Heart right ventricle (tissue), 16 donors: ENCODE results near the gene MAML2. TPM values are rescaled to one million over a fixed set of nuclear protein-coding genes. Genes with fewer than 3 reads are reported as not detected.
A peak's percentile ranks its signal among the peaks of the same experiment; 100 is the strongest.
"Not testable (repeated sequence)": the region's sequence is repeated elsewhere in the genome, so short reads cannot be mapped to it uniquely, and the experiment has no call there.

Source experiments
- ATAC-seq, 8 donors: fragments of 200-7000 bp; cut with Tn5 transposase; one replicate each; pipeline ENCODE4 v1.9.1; 2020; ENCODE audit warnings: mild to moderate bottlenecking in 8 of 8, moderate library complexity in 8 of 8, moderate number of reproducible peaks in 1 of 8
- DNase-seq, 2 donors: peaks; one replicate each; pipeline ENCODE4 v3.0.0-alpha.2; 2020
- H3K27ac ChIP-seq, 10 donors: fragments of 200-600 bp; sonication (generic) in 2 of 10; one replicate each; pipeline versions ENCODE4 v1.5.0 to v1.8.0; 2020 to 2022; ENCODE audit warnings: mild to moderate bottlenecking in 3 of 10
- H3K27me3 ChIP-seq, 7 donors: fragments of 200-600 bp; one replicate each; pipeline ENCODE4 v1.8.0; 2021 to 2022; ENCODE audit warnings: mild to moderate bottlenecking in 2 of 7
- H3K36me3 ChIP-seq, 9 donors: fragments of 200-600 bp; sonication (generic) in 1 of 9; one replicate each; pipeline versions ENCODE4 v1.5.0 to v1.8.0; 2020 to 2022; ENCODE audit warnings: mild to moderate bottlenecking in 2 of 9
- H3K4me1 ChIP-seq, 9 donors: fragments of 200-600 bp; sonication (generic) in 1 of 9; one replicate each; pipeline versions ENCODE4 v1.5.0 to v1.8.0; 2020 to 2022; ENCODE audit warnings: mild to moderate bottlenecking in 4 of 9
- H3K4me3 ChIP-seq, 10 donors: fragments of 200-600 bp; sonication (generic) in 2 of 10; one replicate each; pipeline versions ENCODE4 v1.5.0 to v1.8.0; 2020 to 2022; ENCODE audit warnings: mild to moderate bottlenecking in 7 of 10, moderate library complexity in 2 of 10
- H3K9me3 ChIP-seq, 11 donors: fragments of 200-600 bp in 10 of 11; sonication (generic) in 2 of 11; one replicate each; pipeline versions ENCODE4 v1.5.0 to v1.8.0; 2013 to 2022; ENCODE audit warnings: mild to moderate bottlenecking in 2 of 11, control low read depth in 1 of 11, moderate library complexity in 1 of 11
- CTCF ChIP-seq, 9 donors: fragments of 200-600 bp; sonication (generic) in 2 of 9; IDR thresholded peaks; one replicate each; pipeline versions ENCODE4 v1.5.0 to v1.8.0; 2021 to 2022; ENCODE audit warnings: antibody characterized with exemption in 9 of 9, mild to moderate bottlenecking in 5 of 9, moderate library complexity in 1 of 9
- WGBS, 2 donors: extraction: QIAGEN DNeasy Blood & Tissue Kit; methylation state at CpG; one replicate each; pipeline ENCODE4 v1.1.7; 2013; ENCODE audit warnings: inconsistent platforms in 1 of 2; 5-methylcytosine and 5-hydroxymethylcytosine counted together
- intact Hi-C, 10 donors: fragments of 100-400 bp; cut with DNase I; formaldehyde crosslinking; loops; one replicate each; pipeline versions ENCODE4 v1.11.1 to v1.14.2; 2022
- polyA plus RNA-seq, 2 donors: library from polyadenylated mRNA; stranded (reverse); fragments of 200-250 nt; gene quantifications; one replicate each; pipeline ENCODE4 v1.2.3, GENCODE V29; 2013
- total RNA-seq, 10 donors: library from RNA; stranded (reverse); fragmentation: NEBNext Ultra II Directional in 3 of 10; extraction: Animal tissue kit (Norgen Biotek cat#: 25700) in 3 of 10; gene quantifications; one replicate each; pipeline versions ENCODE4 v1.2.1 to v1.2.4, GENCODE V29; 2021 to 2023
- donor health status: Arrhythmogenic right ventricular cardiomyopathy.
- donor health status: ischemic (EF 13 %, LVEDD 7.1; RV severe dilation, severe dysfunction).
- donor health status: healthy with polysubstance abuse.
- donor health status: DM: no; HTN: yes; CAD: no.
- donor health status: DM: no; HTN: no; CAD: no.
- donor health status: ischemic (EF 25% LVEDD 6.9; RV normal size, moderate dysfunction).
- donor health status: ischemic (EF 25% LVEDD 5.7; RV mildly dilated, moderate dysfunction).
- donor health status: healthy.
- donor health status: DM: yes; HTN: yes; CAD: no.
- donor health status: Ischemic cardiomyopathy.
- donor health status: ischemic (EF 35%, LVEDD 5.7; RV mildly dilated, moderate dysfunction).
- donor health status: nonischemic (EF 11% LVEDD 7.7; RV severe dilation, severe dysfunction).
- donor health status: DM: yes; HTN: yes; CAD: no.
- donor health status: PGD.
- donor health status: ischemic (EF 29% LVEDD 5.4; RV normal size, mild dysfunction).
- donor health status: nonischemic (EF 23%, LVEDD 6.1; RV moderate dilation, normal function).

MAML2 gene
- total and polyA plus RNA-seq, 12 donors, result 1.3 to 6.1 (median 4.1) TPM

GRCh38 chr11:96272529-96273222 lies 70.3 kb downstream of the MAML2 start:
- H3K27ac ChIP-seq, result no peak overlapping the region

DNA sequence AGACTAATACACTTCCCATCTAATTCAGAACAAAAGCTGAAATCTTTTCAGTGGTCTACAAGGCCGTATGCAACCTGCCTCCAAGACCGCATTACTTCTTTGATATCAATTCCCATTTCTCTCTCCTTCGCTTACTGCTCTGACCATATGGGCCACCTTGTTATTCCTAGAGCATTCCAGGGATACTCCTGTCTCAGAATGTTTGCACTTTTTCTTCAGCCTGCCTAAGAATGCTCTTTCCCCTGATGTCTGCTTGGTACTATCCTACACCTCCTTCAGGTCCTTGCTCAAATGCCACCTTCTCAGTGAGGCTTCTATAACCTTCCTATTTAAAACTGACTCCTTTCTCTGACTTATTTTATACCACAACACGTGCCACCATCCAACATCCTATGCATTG lies 71.2 kb downstream of the MAML2 start:
- Histone ChIP-seq H3K27ac (no peak overlapping the region), H3K27me3 (no peaks in the 10 kb centered on the region), H3K9me3 (no peaks in the 10 kb centered on the region), H3K36me3 (peaks cover 0 to 3% (median 0%) of the 10 kb centered on the region in 9 donors), H3K4me3 (no peak overlapping the region), H3K4me1 (peaks cover 0 to 34% (median 17%) of the 10 kb centered on the region in 9 donors)
- 98 to 99% methylated on average over 4 of the region's 4 CpGs for WGBS, 2 donors
- no peak for DNase-seq
- no peak for ATAC-seq
- TF ChIP-seq CTCF (IDR thresholded peaks at IDR 0.05), result no peak
- intact Hi-C loops, result no loop called here

More at GRCh38 chr11:96272529-96273222, 70.3 kb downstream of the MAML2 start:
- DNase-seq, result no peak
- no peak for TF ChIP-seq CTCF (IDR thresholded peaks at IDR 0.05)
- WGBS, 2 donors, result 64 to 69% methylated on average over 3 of the region's 3 CpGs
- ATAC-seq, result no peak
- intact Hi-C loops, result no loop called here
- peaks cover 0 to 3% (median 0%) of the 10 kb centered on the region in 9 donors for H3K36me3 ChIP-seq
- H3K27me3 ChIP-seq, result no peaks in the 10 kb centered on the region
- H3K4me3 ChIP-seq, result no peak overlapping the region
- no peaks in the 10 kb centered on the region for H3K9me3 ChIP-seq
- H3K4me1 ChIP-seq, result peaks cover 0 to 28% (median 8%) of the 10 kb centered on the region in 9 donors

DNA sequence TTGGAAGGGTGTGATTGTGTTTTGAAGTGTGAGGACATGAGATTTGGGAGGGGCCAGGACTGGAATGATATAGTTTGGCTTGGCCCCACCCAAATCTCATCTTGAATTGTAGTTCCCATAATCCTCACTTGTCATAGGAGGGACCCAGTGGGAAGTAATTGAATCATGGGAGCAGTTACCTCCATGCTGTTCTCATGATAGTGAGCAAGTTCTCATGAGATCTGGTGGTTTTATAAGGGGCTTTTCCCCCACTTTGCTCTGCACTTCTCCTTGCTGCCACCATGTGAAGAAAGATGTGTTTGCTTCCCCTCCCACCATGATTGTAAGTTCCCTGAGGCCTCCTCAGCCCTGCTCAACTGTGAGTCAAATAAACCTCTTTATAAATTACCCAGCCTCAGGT lies 71.6 kb downstream of the MAML2 start:
- intact Hi-C loops, H3K36me3 ChIP-seq, DNase-seq, H3K27ac ChIP-seq, H3K9me3 ChIP-seq, ATAC-seq, H3K27me3 ChIP-seq, H3K4me3 ChIP-seq: not testable (repeated sequence)
- H3K4me1 ChIP-seq, result peaks cover 0 to 36% (median 19%) of the 10 kb centered on the region in 9 donors

DNA sequence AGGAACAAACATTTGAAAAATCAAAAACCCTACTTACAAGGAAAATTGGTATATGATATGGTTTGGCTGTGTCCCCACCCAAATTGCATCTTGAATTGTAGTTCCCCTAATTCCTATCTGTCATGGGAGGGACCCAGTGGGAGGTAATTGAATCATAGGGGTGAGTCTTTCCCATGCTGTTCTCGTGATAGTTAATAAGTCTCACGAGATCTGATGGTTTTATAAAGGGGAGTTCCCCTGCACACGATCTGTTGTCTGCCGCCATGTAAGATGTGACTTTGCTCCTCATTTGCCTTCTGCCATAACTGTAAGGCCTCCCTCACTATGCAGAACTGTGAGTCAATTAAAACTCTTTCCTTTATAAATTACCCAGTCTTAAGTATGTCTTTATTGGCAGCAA lies 74.5 kb downstream of the MAML2 start:
- not testable (repeated sequence) for H3K4me3 ChIP-seq, H3K9me3 ChIP-seq, ATAC-seq, H3K36me3 ChIP-seq, DNase-seq, H3K27me3 ChIP-seq
- intact Hi-C loops, result loop anchor here in 1 of 10 donors (5.0 kb wide), 1 partner anchor 34 kb away; no protein-coding TSS in a partner anchor
- Histone ChIP-seq H3K4me1 (peaks cover 0 to 53% (median 19%) of the 10 kb centered on the region in 9 donors), H3K27ac (peak overlapping the region in 2 of 10 donors; percentile 51 to 75)
- 94 to 95% methylated on average over 4 of the region's 4 CpGs for WGBS, 2 donors

- 48 to 63% methylated on average over 2 of the region's 2 CpGs for WGBS, 2 donors
- no peak for TF ChIP-seq CTCF (IDR thresholded peaks at IDR 0.05)
- DNase-seq, result no peak
- intact Hi-C loops, result loop anchor here in 1 of 10 donors (5.0 kb wide), 1 partner anchor 35 kb away; no protein-coding TSS in a partner anchor
- Histone ChIP-seq H3K4me1 (peaks cover 0 to 59% (median 19%) of the 10 kb centered on the region in 9 donors), H3K27ac (peak overlapping the region in 7 of 10 donors; percentile 18 to 75 (median 45)), H3K9me3 (no peaks in the 10 kb centered on the region), H3K27me3 (no peaks in the 10 kb centered on the region), H3K4me3 (peak overlapping the region in 1 of 10 donors; percentile 14), H3K36me3 (peaks cover 0 to 3% (median 0%) of the 10 kb centered on the region in 9 donors)
- ATAC-seq, result peak in 6 of 8 donors; percentile 11 to 52 (median 25)
These were observed 75.4 kb downstream of the MAML2 start for GRCh38 chr11:96267496-96268032.
